Neural crest cell (in vitro differentiated cells): ENCODE data around the gene TSPEAR. TPM values are rescaled to one million over a fixed set of nuclear protein-coding genes. Genes with fewer than 3 reads are reported as not detected.

Source experiments
- DNase-seq: peaks from one replicate; pipeline ENCODE4 v3.0.0; 2021; ENCODE audit warnings: low read depth, mixed read lengths, low spot score
- H3K27ac Mint-ChIP-seq: one replicate; pipeline ENCODE4 v1.8.0; 2021; ENCODE audit warnings: mild to moderate bottlenecking, mixed read lengths; ENCODE audit not compliant: unreplicated experiment
- H3K27me3 Mint-ChIP-seq: 2 replicates; pipeline ENCODE4 v1.8.0; 2021; ENCODE audit warnings: low read depth, mild to moderate bottlenecking, mixed read lengths
- H3K36me3 Mint-ChIP-seq: 2 replicates; pipeline ENCODE4 v1.8.0; 2021; ENCODE audit warnings: low read depth, mild to moderate bottlenecking, mixed read lengths
- H3K4me1 Mint-ChIP-seq: 2 replicates; pipeline ENCODE4 v1.8.0; 2021; ENCODE audit warnings: mixed read lengths
- H3K4me3 Mint-ChIP-seq: one replicate; pipeline ENCODE4 v1.8.0; 2021; ENCODE audit warnings: mild to moderate bottlenecking, mixed read lengths
- H3K9me3 Mint-ChIP-seq: 2 replicates; pipeline ENCODE4 v1.8.0; 2021; ENCODE audit warnings: mixed read lengths
- CTCF ChIP-seq: fragments of 200-600 bp; sonication (generic); conservative IDR thresholded peaks from 2 replicates; pipeline ENCODE4 v1.5.0; 2021; ENCODE audit warnings: antibody characterized with exemption, mild to moderate bottlenecking
- total RNA-seq: library from RNA; stranded (reverse); gene quantifications from 2 replicates; pipeline ENCODE4 v1.2.1, GENCODE V29; 2021

The TSPEAR gene
- total RNA-seq, 1 donor from 2014 or later, result not detected

GRCh38 chr21:44459712-44460440 lies 251.5 kb downstream of the TSPEAR start:
- Mint-ChIP-seq H3K4me3 (no peak overlapping the region), H3K27me3 (no peaks in the 10 kb centered on the region), H3K27ac (no peak overlapping the region), H3K4me1 (peaks cover 4% of the 10 kb centered on the region), H3K36me3 (no peaks in the 10 kb centered on the region), H3K9me3 (no peaks in the 10 kb centered on the region)
- no peak for TF ChIP-seq CTCF
- DNase-seq, result no peak

- Mint-ChIP-seq H3K27ac (no peak overlapping the region), H3K36me3 (no peaks in the 10 kb centered on the region), H3K4me3 (peak overlapping the region; percentile 18), H3K4me1 (peaks cover 10% of the 10 kb centered on the region), H3K9me3 (no peaks in the 10 kb centered on the region), H3K27me3 (peaks cover 6% of the 10 kb centered on the region)
- no peak for DNase-seq
- no peak for TF ChIP-seq CTCF
Observed at GRCh38 chr21:44458971-44459711, 252.2 kb downstream of the TSPEAR start.

- TF ChIP-seq CTCF, result no peak
- no peaks in the 10 kb centered on the region for H3K9me3 Mint-ChIP-seq
- no peak for DNase-seq
- no peak overlapping the region for H3K27ac Mint-ChIP-seq
- H3K4me3 Mint-ChIP-seq, result peak overlapping the region; percentile 44
- peaks cover 7% of the 10 kb centered on the region for H3K4me1 Mint-ChIP-seq
- peaks cover 16% of the 10 kb centered on the region for H3K27me3 Mint-ChIP-seq
- H3K36me3 Mint-ChIP-seq, result no peaks in the 10 kb centered on the region
Observed at GRCh38 chr21:44456915-44457736, 254.2 kb downstream of the TSPEAR start.

- Mint-ChIP-seq H3K27me3 (peaks cover 23% of the 10 kb centered on the region), H3K9me3 (no peaks in the 10 kb centered on the region), H3K4me3 (no peak overlapping the region), H3K36me3 (no peaks in the 10 kb centered on the region), H3K4me1 (peaks cover 7% of the 10 kb centered on the region), H3K27ac (no peak overlapping the region)
- TF ChIP-seq CTCF, result no peak
- DNase-seq, result no peak
Observed at GRCh38 chr21:44456214-44456914, 255.0 kb downstream of the TSPEAR start.
